ENCODE measurements around the gene SEMA6B. TPM values are rescaled to one million over a fixed set of nuclear protein-coding genes. Genes with fewer than 3 reads are reported as not detected.

SEMA6B gene
- total and polyA plus RNA-seq, 2 of the 4 experiments (the other 2 are of a cell fraction): 0.18 to 0.72 TPM

DNA sequence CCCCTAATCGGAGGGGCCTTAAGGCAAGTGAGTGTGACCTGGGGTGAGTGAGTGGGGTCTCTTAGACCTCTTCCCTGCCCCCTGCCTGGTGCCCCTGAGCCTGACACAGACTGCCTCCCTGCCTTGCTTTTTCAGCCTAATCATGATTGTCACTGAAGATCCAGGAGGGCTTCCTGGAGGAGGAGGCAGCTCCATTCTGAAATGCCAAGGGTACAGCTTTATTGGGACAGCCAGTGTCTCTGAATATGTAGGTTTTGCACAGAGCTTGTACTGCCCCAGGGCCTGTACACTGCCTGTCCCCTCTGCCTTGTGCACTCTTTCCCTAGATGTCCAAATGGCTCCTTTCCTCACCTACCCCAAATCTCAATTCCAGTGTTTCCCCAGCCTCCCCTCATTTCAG, 26.1 kb upstream of the SEMA6B start:
- no peaks in the 10 kb centered on the region for H3K79me1 ChIP-seq (ENCODE audit: low read depth in 1 of 2, low read length in 2 of 2)
- no peak overlapping the region for H3K23ac ChIP-seq (ENCODE audit: low read depth, low read length)
- no peak overlapping the region for H3K4ac ChIP-seq (ENCODE audit: low read depth, low read length)
- no peak overlapping the region for H2AFZ ChIP-seq (replicated peaks; ENCODE audit: low read length, poor library complexity)
- no peak overlapping the region for H4K91ac ChIP-seq (ENCODE audit: insufficient read depth, low read depth, low read length)
- H3K18ac ChIP-seq (ENCODE audit: low read depth, low read length): no peak overlapping the region
- H3K9me3 ChIP-seq (ENCODE audit: control insufficient read depth, insufficient read depth, low read length): no peaks in the 10 kb centered on the region
- no peak overlapping the region for H4K5ac ChIP-seq (ENCODE audit: low read depth, low read length)
- H2BK5ac ChIP-seq (ENCODE audit: low read depth, low read length, poor library complexity, severe bottlenecking): no peak overlapping the region
- no peaks in the 10 kb centered on the region; the same call in 1 of the 2 replicates for H4K20me1 ChIP-seq (ENCODE audit: insufficient read depth, low read length)
- H3K4me2 ChIP-seq (ENCODE audit: low read depth, low read length): no peak overlapping the region
- no peak overlapping the region for H3K27ac ChIP-seq (ENCODE audit: insufficient read depth, low read length)
- no peak overlapping the region for H3K9ac ChIP-seq (ENCODE audit: low read depth, low read length)
- intact Hi-C loops (cut with micrococcal nuclease) (no loop called here), in situ Hi-C loops (cut with MboI; ENCODE audit: low sequenced_read_pairs) (no loop called here), dilution Hi-C loops (cut with HindIII; ENCODE audit: low sequenced_read_pairs, unreplicated experiment) (no loop called here)
- H4K8ac ChIP-seq (ENCODE audit: low read depth in 2 of 2, low read length in 2 of 2): no peak overlapping the region
- no peak overlapping the region for H2BK120ac ChIP-seq (ENCODE audit: low read depth, low read length)
- DNase-seq: no peak
- no peak overlapping the region for H2BK15ac ChIP-seq (ENCODE audit: low read depth, low read length)
- no peaks in the 10 kb centered on the region for H3K36me3 ChIP-seq (ENCODE audit: control insufficient read depth, insufficient read depth, low read length)
- peaks cover 46% of the 10 kb centered on the region for H3K27me3 ChIP-seq (ENCODE audit: control insufficient read depth, insufficient read depth, low read length)
- POLR2A ChIA-PET (ENCODE audit: unreplicated experiment): no interaction called here
- H3K4me3 ChIP-seq (ENCODE audit: insufficient read depth, low read depth, low read length): no peak overlapping the region
- H3K9me1 ChIP-seq (ENCODE audit: insufficient read depth, low read length): no peaks in the 10 kb centered on the region
- H3K4me1 ChIP-seq (ENCODE audit: control insufficient read depth, insufficient read depth, low read length): peaks cover 3% of the 10 kb centered on the region; the same call in 1 of the 2 replicates
- CTCF ChIA-PET: no interaction called here
- no peak overlapping the region for H3K56ac ChIP-seq (ENCODE audit: extremely low read depth, insufficient read depth, low read length)
- H2AK9ac ChIP-seq (replicated peaks; ENCODE audit: low read depth, low read length, poor library complexity): no peak overlapping the region
- H2BK20ac ChIP-seq (ENCODE audit: low read depth, low read length): no peak overlapping the region
- H3K14ac ChIP-seq (replicated peaks; ENCODE audit: low read depth, low read length): no peak overlapping the region
- no peak overlapping the region for H2AK5ac ChIP-seq (ENCODE audit: low read depth, low read length)
- TF ChIP-seq SMC3 (IDR thresholded peaks at IDR 0.05; ENCODE audit: low read depth, low read length) (no peak), RFX5 (IDR thresholded peaks at IDR 0.05; ENCODE audit: low read depth, low read length) (no peak), NFE2L2 (IDR thresholded peaks at IDR 0.05; ENCODE audit: low read depth, low read length) (no peak), FOS (IDR thresholded peaks at IDR 0.05; ENCODE audit: low read depth, low read length) (no peak), CEBPB (IDR thresholded peaks at IDR 0.05; ENCODE audit: low read depth, low read length) (no peak), BHLHE40 (IDR thresholded peaks at IDR 0.05; ENCODE audit: low read depth, low read length) (no peak), POLR2A (IDR thresholded peaks at IDR 0.05; ENCODE audit: low read depth, low read length) (no peak), RCOR1 (IDR thresholded peaks at IDR 0.05; ENCODE audit: insufficient replicate concordance, low read length) (no peak), RAD21 (IDR thresholded peaks at IDR 0.05; ENCODE audit: low read length) (no peak), USF2 (IDR thresholded peaks at IDR 0.05; ENCODE audit: low read depth, low read length) (no peak), MAFK (IDR thresholded peaks at IDR 0.05; ENCODE audit: low read depth, low read length) (no peak), CHD1 (IDR thresholded peaks at IDR 0.05; ENCODE audit: low read depth, low read length) (no peak), MAZ (IDR thresholded peaks at IDR 0.05; ENCODE audit: borderline replicate concordance, low read depth, low read length) (no peak), MXI1 (IDR thresholded peaks at IDR 0.05; ENCODE audit: borderline replicate concordance, low read depth, low read length) (no peak)
- TF ChIP-seq, protein P1, sequence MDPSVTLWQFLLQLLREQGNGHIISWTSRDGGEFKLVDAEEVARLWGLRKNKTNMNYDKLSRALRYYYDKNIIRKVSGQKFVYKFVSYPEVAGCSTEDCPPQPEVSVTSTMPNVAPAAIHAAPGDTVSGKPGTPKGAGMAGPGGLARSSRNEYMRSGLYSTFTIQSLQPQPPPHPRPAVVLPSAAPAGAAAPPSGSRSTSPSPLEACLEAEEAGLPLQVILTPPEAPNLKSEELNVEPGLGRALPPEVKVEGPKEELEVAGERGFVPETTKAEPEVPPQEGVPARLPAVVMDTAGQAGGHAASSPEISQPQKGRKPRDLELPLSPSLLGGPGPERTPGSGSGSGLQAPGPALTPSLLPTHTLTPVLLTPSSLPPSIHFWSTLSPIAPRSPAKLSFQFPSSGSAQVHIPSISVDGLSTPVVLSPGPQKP (IDR thresholded peaks at IDR 0.05; ENCODE audit: borderline replicate concordance, low read depth, low read length): no peak
- TF ChIP-seq, protein P2, sequence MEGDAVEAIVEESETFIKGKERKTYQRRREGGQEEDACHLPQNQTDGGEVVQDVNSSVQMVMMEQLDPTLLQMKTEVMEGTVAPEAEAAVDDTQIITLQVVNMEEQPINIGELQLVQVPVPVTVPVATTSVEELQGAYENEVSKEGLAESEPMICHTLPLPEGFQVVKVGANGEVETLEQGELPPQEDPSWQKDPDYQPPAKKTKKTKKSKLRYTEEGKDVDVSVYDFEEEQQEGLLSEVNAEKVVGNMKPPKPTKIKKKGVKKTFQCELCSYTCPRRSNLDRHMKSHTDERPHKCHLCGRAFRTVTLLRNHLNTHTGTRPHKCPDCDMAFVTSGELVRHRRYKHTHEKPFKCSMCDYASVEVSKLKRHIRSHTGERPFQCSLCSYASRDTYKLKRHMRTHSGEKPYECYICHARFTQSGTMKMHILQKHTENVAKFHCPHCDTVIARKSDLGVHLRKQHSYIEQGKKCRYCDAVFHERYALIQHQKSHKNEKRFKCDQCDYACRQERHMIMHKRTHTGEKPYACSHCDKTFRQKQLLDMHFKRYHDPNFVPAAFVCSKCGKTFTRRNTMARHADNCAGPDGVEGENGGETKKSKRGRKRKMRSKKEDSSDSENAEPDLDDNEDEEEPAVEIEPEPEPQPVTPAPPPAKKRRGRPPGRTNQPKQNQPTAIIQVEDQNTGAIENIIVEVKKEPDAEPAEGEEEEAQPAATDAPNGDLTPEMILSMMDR (conservative IDR thresholded peaks at IDR 0.05; ENCODE audit: low read depth, low read length): no peak
- no peak for ATAC-seq (ENCODE audit: low read depth)
- BruUV-seq (replicated peaks): no TSS peak
- WGBS, 2 experiments (ENCODE audit: extremely low coverage in 2 of 2, insufficient read length in 1 of 2): no CpG with 5 or more reads among the region's 1 CpG
